ENCODE measurements around the gene PDE5A. TPM values are rescaled to one million over a fixed set of nuclear protein-coding genes. Genes with fewer than 3 reads are reported as not detected.

Gene PDE5A
- total and polyA plus RNA-seq, 2 donors (not counting 1 experiment from before 2014, with no cell fraction given), result 0.49 to 1.4 TPM

DNA sequence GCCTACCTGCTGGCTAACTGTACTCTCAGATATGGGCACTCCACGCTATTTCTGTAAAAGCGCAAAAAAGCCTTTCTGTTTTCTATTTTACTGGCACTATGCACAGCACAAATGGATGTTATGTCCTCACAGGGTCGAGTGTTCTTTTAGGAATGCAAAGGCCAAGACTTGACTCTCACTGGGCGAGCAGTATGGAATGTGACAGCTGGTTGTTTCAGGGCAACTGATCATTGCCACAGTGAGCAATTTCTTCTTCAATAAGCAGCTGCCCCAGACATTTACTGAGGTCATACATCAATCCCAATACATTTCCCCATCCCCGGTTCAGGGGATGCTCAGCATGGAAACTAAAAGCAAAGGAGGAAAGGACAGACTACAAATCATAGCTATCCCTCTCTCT lies 58.2 kb downstream of the PDE5A start:
- TF ChIP-seq, protein P1, sequence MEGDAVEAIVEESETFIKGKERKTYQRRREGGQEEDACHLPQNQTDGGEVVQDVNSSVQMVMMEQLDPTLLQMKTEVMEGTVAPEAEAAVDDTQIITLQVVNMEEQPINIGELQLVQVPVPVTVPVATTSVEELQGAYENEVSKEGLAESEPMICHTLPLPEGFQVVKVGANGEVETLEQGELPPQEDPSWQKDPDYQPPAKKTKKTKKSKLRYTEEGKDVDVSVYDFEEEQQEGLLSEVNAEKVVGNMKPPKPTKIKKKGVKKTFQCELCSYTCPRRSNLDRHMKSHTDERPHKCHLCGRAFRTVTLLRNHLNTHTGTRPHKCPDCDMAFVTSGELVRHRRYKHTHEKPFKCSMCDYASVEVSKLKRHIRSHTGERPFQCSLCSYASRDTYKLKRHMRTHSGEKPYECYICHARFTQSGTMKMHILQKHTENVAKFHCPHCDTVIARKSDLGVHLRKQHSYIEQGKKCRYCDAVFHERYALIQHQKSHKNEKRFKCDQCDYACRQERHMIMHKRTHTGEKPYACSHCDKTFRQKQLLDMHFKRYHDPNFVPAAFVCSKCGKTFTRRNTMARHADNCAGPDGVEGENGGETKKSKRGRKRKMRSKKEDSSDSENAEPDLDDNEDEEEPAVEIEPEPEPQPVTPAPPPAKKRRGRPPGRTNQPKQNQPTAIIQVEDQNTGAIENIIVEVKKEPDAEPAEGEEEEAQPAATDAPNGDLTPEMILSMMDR (IDR thresholded peaks at IDR 0.05), result no peak
- no peak for TF ChIP-seq EZH2 (IDR thresholded peaks at IDR 0.05; ENCODE audit: borderline replicate concordance, insufficient read depth, low read depth, low read length, poor library complexity, severe bottlenecking)
- no peaks in the 10 kb centered on the region for H4K20me1 ChIP-seq (ENCODE audit: control insufficient read depth, insufficient read depth, low read length, poor library complexity, severe bottlenecking)
- no peak overlapping the region for H3K4me3 ChIP-seq (ENCODE audit: control extremely low read depth in 1 of 5, extremely low read depth in 1 of 5, insufficient read depth in 1 of 5, low read depth in 2 of 5, low read length in 4 of 5)
- peaks cover 8% of the 10 kb centered on the region for H3K27me3 Mint-ChIP-seq
- no peaks in the 10 kb centered on the region for H3K36me3 ChIP-seq (replicated peaks in 1 of 2; ENCODE audit: control extremely low read depth in 1 of 2, control insufficient read depth in 1 of 2, extremely low read depth in 1 of 2, insufficient read depth in 2 of 2, low read length in 1 of 2)
- H3K27ac Mint-ChIP-seq, result no peak overlapping the region
- no peak overlapping the region for H3K4me3 Mint-ChIP-seq
- no peaks in the 10 kb centered on the region for H3K79me2 ChIP-seq (ENCODE audit: control insufficient read depth, insufficient read depth, low read length)
- no peaks in the 10 kb centered on the region for H3K4me1 ChIP-seq (ENCODE audit: control insufficient read depth in 2 of 2, insufficient read depth in 2 of 2, low read length in 2 of 2)
- intact Hi-C loops (cut with micrococcal nuclease), result no loop called here
- 84% methylated on average over 4 of the region's 5 CpGs for WGBS (ENCODE audit: insufficient coverage)
- no peak overlapping the region for H3K27ac ChIP-seq (ENCODE audit: low read length in 2 of 2)
- no peaks in the 10 kb centered on the region for H3K4me1 Mint-ChIP-seq
- no peaks in the 10 kb centered on the region for H3K27me3 ChIP-seq (replicated peaks in 1 of 4; ENCODE audit: control extremely low read depth in 1 of 4, control insufficient read depth in 3 of 4, insufficient read depth in 4 of 4, low read length in 3 of 4)
- no peak for ATAC-seq (ENCODE audit: low read depth)
- H2AFZ ChIP-seq (ENCODE audit: insufficient read depth, low read depth, low read length, poor library complexity, severe bottlenecking), result no peak overlapping the region
- ChIA-PET CTCF (no interaction called here), POLR2A (no interaction called here)
- H3K9ac ChIP-seq (ENCODE audit: low read length), result no peak overlapping the region
- no peak overlapping the region for H3K4me2 ChIP-seq (replicated peaks; ENCODE audit: low read depth, low read length, poor library complexity, severe bottlenecking)
- H3K9me3 ChIP-seq (ENCODE audit: control extremely low read depth in 1 of 3, control insufficient read depth in 2 of 3, insufficient read depth in 1 of 3, low read length in 2 of 3), result no peaks in the 10 kb centered on the region
- no peaks in the 10 kb centered on the region for H3K9me3 Mint-ChIP-seq (ENCODE audit: insufficient read depth)
- DNase-seq, result no peak

DNA sequence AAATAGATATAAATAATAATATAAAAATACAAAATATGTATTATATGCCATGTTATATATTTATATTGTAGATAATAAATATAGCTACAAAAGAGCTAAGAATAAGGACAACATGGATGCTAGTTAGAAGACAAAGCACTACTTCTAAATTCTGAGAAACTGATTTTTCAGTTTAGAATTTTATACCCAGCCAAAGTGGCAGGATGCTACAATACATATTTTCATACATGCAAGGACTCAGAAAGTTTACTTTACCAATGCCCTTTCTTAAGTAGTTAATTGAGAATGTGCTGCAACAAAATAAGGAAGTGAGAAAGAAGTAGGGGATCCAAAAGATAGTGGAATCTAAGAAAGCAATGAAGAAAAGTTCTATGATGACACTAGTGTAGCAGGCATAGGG lies 64.5 kb downstream of the PDE5A start:
- Mint-ChIP-seq H3K27me3 (no peaks in the 10 kb centered on the region), H3K4me3 (no peak overlapping the region), H3K9me3 (ENCODE audit: insufficient read depth) (peaks cover 13% of the 10 kb centered on the region), H3K27ac (no peak overlapping the region), H3K4me1 (no peaks in the 10 kb centered on the region)
- Histone ChIP-seq H3K4me3 (ENCODE audit: control extremely low read depth in 1 of 5, extremely low read depth in 1 of 5, insufficient read depth in 1 of 5, low read depth in 2 of 5, low read length in 4 of 5) (no peak overlapping the region), H4K20me1 (ENCODE audit: control insufficient read depth, insufficient read depth, low read length, poor library complexity, severe bottlenecking) (no peaks in the 10 kb centered on the region), H3K4me2 (replicated peaks; ENCODE audit: low read depth, low read length, poor library complexity, severe bottlenecking) (no peak overlapping the region), H3K36me3 (replicated peaks in 1 of 2; ENCODE audit: control extremely low read depth in 1 of 2, control insufficient read depth in 1 of 2, extremely low read depth in 1 of 2, insufficient read depth in 2 of 2, low read length in 1 of 2) (no peaks in the 10 kb centered on the region), H3K27ac (ENCODE audit: low read length in 2 of 2) (no peak overlapping the region), H3K9me3 (ENCODE audit: control extremely low read depth in 1 of 3, control insufficient read depth in 2 of 3, insufficient read depth in 1 of 3, low read length in 2 of 3) (peaks cover 0 to 11% (median 1%) of the 10 kb centered on the region in 3 donors), H3K79me2 (ENCODE audit: control insufficient read depth, insufficient read depth, low read length) (no peaks in the 10 kb centered on the region), H3K4me1 (ENCODE audit: control insufficient read depth in 2 of 2, insufficient read depth in 2 of 2, low read length in 2 of 2) (no peaks in the 10 kb centered on the region), H3K9ac (ENCODE audit: low read length) (no peak overlapping the region), H2AFZ (ENCODE audit: insufficient read depth, low read depth, low read length, poor library complexity, severe bottlenecking) (no peak overlapping the region), H3K27me3 (replicated peaks in 1 of 4; ENCODE audit: control extremely low read depth in 1 of 4, control insufficient read depth in 3 of 4, insufficient read depth in 4 of 4, low read length in 3 of 4) (no peaks in the 10 kb centered on the region)
- no peak for TF ChIP-seq EZH2 (IDR thresholded peaks at IDR 0.05; ENCODE audit: borderline replicate concordance, insufficient read depth, low read depth, low read length, poor library complexity, severe bottlenecking)
- TF ChIP-seq, protein P1 (IDR thresholded peaks at IDR 0.05), result no peak
- POLR2A ChIA-PET, result no interaction called here
- ATAC-seq (ENCODE audit: low read depth), result no peak
- intact Hi-C loops (cut with micrococcal nuclease), result no loop called here
- DNase-seq, result no peak
- CTCF ChIA-PET, result no interaction called here
